ENCODE results near the gene ARHGAP45.
A peak's percentile ranks its signal among the peaks of the same experiment; 100 is the strongest.

Gene ARHGAP45

GRCh38 chr19:1054102-1055027 is 12.6 kb upstream of the ARHGAP45 start:
- no peak for DNase-seq

GRCh38 chr19:1055028-1055425 is 11.9 kb upstream of the ARHGAP45 start:
- DNase-seq, result no peak

GRCh38 chr19:1055886-1056620 is 10.9 kb upstream of the ARHGAP45 start:
- DNase-seq, result no peak

- peak; percentile 2 for DNase-seq
Observed at GRCh38 chr19:1057176-1057855, 9.7 kb upstream of the ARHGAP45 start.

GRCh38 chr19:1058112-1058511 is 8.9 kb upstream of the ARHGAP45 start:
- no peak for DNase-seq

- no peak for DNase-seq
Observed at GRCh38 chr19:1060689-1061088, 6.3 kb upstream of the ARHGAP45 start.

GRCh38 chr19:1061987-1062386 is 5.0 kb upstream of the ARHGAP45 start:
- DNase-seq, result no peak

- DNase-seq, result no peak
Observed at GRCh38 chr19:1062387-1063029, 4.5 kb upstream of the ARHGAP45 start.

GRCh38 chr19:1063030-1063908 is 3.7 kb upstream of the ARHGAP45 start:
- DNase-seq, result no peak

- DNase-seq, result no peak
Observed at GRCh38 chr19:1063909-1064660, 2.9 kb upstream of the ARHGAP45 start.

GRCh38 chr19:1064661-1065605 is 2.0 kb upstream of the ARHGAP45 start:
- DNase-seq, result peak; percentile 34

GRCh38 chr19:1065606-1066109 is 1.3 kb upstream of the ARHGAP45 start:
- DNase-seq, result no peak

- peak; percentile 28 for DNase-seq
Observed at GRCh38 chr19:1066251-1066747, 668 bp upstream of the ARHGAP45 start.

- no peak for DNase-seq
Observed at GRCh38 chr19:1067341-1067957, 482 bp downstream of the ARHGAP45 start.

GRCh38 chr19:1068009-1069001 is 1.3 kb downstream of the ARHGAP45 start:
- peak; percentile 36 for DNase-seq

- DNase-seq, result peak; percentile 91
Observed at GRCh38 chr19:1069009-1069779, 2.2 kb downstream of the ARHGAP45 start.

GRCh38 chr19:1070576-1070930 is 3.6 kb downstream of the ARHGAP45 start:
- DNase-seq, result no peak
